Ovary (tissue), 9 donors: ENCODE measurements around the gene GBX1. TPM values are rescaled to one million over a fixed set of nuclear protein-coding genes. Genes with fewer than 3 reads are reported as not detected.

Experiments used
- DNase-seq, 5 donors: peaks; one replicate each; pipeline ENCODE4 v3.0.0-alpha.2; 2019 to 2020
- H3K27ac ChIP-seq, 2 donors: fragments of 200-600 bp; one replicate each; pipeline versions ENCODE4 v1.5.1 to v1.8.0; 2019 to 2022
- H3K27me3 ChIP-seq: fragments of 200-600 bp; one replicate; pipeline ENCODE4 v1.8.0; 2022
- H3K36me3 ChIP-seq: fragments of 200-600 bp; sonication (generic); one replicate; pipeline ENCODE4 v1.5.1; 2019
- H3K4me1 ChIP-seq: one replicate; pipeline ENCODE4 v1.8.1; 2013; ENCODE audit warnings: mild to moderate bottlenecking, moderate library complexity; ENCODE audit not compliant: insufficient read depth
- H3K4me3 ChIP-seq: fragments of 200-600 bp; sonication (generic); one replicate; pipeline ENCODE4 v1.5.1; 2017
- H3K9me3 ChIP-seq, 2 donors: fragments of 200-600 bp in 1 of 2; sonication (generic) in 1 of 2; one replicate each; pipeline versions ENCODE4 v1.5.1 to v1.8.1; 2013 to 2019; ENCODE audit warnings: mild to moderate bottlenecking in 1 of 2, moderate library complexity in 1 of 2
- CTCF ChIP-seq, 3 donors: fragments of 450-650 bp in 2 of 3; fragments of 200-600 bp in 1 of 3; IDR thresholded peaks; one replicate each; pipeline versions ENCODE4 v1.5.1 to v1.8.0; 2016 to 2022; ENCODE audit warnings: antibody characterized with exemption in 3 of 3, mild to moderate bottlenecking in 1 of 3
- EP300 ChIP-seq: sonication (generic); formaldehyde crosslinking; IDR thresholded peaks from one replicate; pipeline ENCODE4 v1.6.1; 2017; ENCODE audit warnings: antibody characterized with exemption
- POLR2A ChIP-seq: fragments of 450-650 bp; IDR thresholded peaks from one replicate; pipeline ENCODE4 v1.6.1; 2017; ENCODE audit warnings: antibody characterized with exemption, mild to moderate bottlenecking, moderate library complexity
- WGBS, 3 donors: extraction: QIAGEN DNeasy Blood & Tissue Kit in 1 of 3; methylation state at CpG; one replicate each; pipeline versions ENCODE4 v1.1.5 to v1.1.7; 2013 to 2017; 5-methylcytosine and 5-hydroxymethylcytosine counted together
- intact Hi-C, 4 donors: fragments of 100-400 bp; cut with DNase I; formaldehyde crosslinking; loops; one replicate each; pipeline versions ENCODE4 v1.11.0 to v1.15.1; 2022 to 2023
- polyA plus RNA-seq, 2 donors: library from polyadenylated mRNA; stranded (reverse); fragments of 200-250 nt in 1 of 2; fragments of 350-450 nt in 1 of 2; fragmentation: Illumina TruSeq in 1 of 2; extraction: RNeasy Lipid Tissue Mini Kit (QIAGEN cat#74804) in 1 of 2; gene quantifications; one replicate each; pipeline ENCODE4 v1.2.3, GENCODE V29; 2013 to 2014
- total RNA-seq, 7 donors: library from RNA; depleted of rRNA in 2 of 7; stranded (reverse); fragments of >200 nt in 2 of 7; fragmentation: NEBNext Ultra II Directional in 3 of 7; extraction: Animal tissue kit (Norgen Biotek cat#: 25700) in 3 of 7; gene quantifications; one replicate each; pipeline versions ENCODE4 v1.1.0 to v1.2.4, GENCODE V29; 2016 to 2023
- donor health status: DM: no; HTN: no; CAD: no; lungs with moderate emphysema.
- donor health status: DM: no; HTN: no; CAD: no.
- donor health status: Bipolar disorder and iron deficiency.
- donor health status: DM: yes; HTN: yes; CAD: no.
- donor health status: DM: no; HTN: no; CAD: no.
- donor health status: DM: yes; HTN: yes; CAD: no.

The GBX1 gene
- total and polyA plus RNA-seq, 9 donors = not detected

GRCh38 chr7:151118108-151119054 is 49.1 kb downstream of the GBX1 start:
- Histone ChIP-seq H3K9me3 (no peaks in the 10 kb centered on the region), H3K4me1 (peaks cover 3% of the 10 kb centered on the region), H3K4me3 (no peak overlapping the region), H3K27ac (no peak overlapping the region), H3K27me3 (no peaks in the 10 kb centered on the region), H3K36me3 (no peaks in the 10 kb centered on the region)
- DNase-seq = no peak
- WGBS, 3 donors = 91 to 94% (median 93%) methylated on average over 38 of the region's 38 CpGs
- intact Hi-C loops = loop anchor here in 2 of 4 donors (10.0 kb wide), 1 partner anchor 104 kb away; no protein-coding TSS in a partner anchor
- no peak for TF ChIP-seq EP300
- TF ChIP-seq POLR2A = no peak
- no peak for TF ChIP-seq CTCF (IDR thresholded peaks at IDR 0.05)

GRCh38 chr7:151117565-151117964 is 49.9 kb downstream of the GBX1 start:
- DNase-seq = no peak
- H3K27ac ChIP-seq = no peak overlapping the region
- peaks cover 3% of the 10 kb centered on the region for H3K4me1 ChIP-seq
- H3K9me3 ChIP-seq = no peaks in the 10 kb centered on the region
- H3K36me3 ChIP-seq = no peaks in the 10 kb centered on the region
- 90 to 92% (median 91%) methylated on average over 12 of the region's 12 CpGs for WGBS, 3 donors
- intact Hi-C loops = loop anchor here in 2 of 4 donors (10.0 kb wide), 1 partner anchor 103 kb away; no protein-coding TSS in a partner anchor
- no peak for TF ChIP-seq EP300
- H3K4me3 ChIP-seq = no peak overlapping the region
- no peaks in the 10 kb centered on the region for H3K27me3 ChIP-seq

- Histone ChIP-seq H3K9me3 (no peaks in the 10 kb centered on the region), H3K27me3 (no peaks in the 10 kb centered on the region), H3K4me1 (peaks cover 3% of the 10 kb centered on the region), H3K4me3 (no peak overlapping the region), H3K27ac (no peak overlapping the region), H3K36me3 (no peaks in the 10 kb centered on the region)
- intact Hi-C loops = loop anchor here in 2 of 4 donors (10.0 kb wide), 1 partner anchor 102 kb away; no protein-coding TSS in a partner anchor
- 91 to 92% (median 92%) methylated on average over 27 of the region's 27 CpGs for WGBS, 3 donors
- no peak for DNase-seq
- no peak for TF ChIP-seq POLR2A
- TF ChIP-seq EP300 = no peak
- no peak for TF ChIP-seq CTCF (IDR thresholded peaks at IDR 0.05)
Measured at GRCh38 chr7:151116603-151117440, 50.7 kb downstream of the GBX1 start.

- Histone ChIP-seq H3K9me3 (no peaks in the 10 kb centered on the region), H3K27me3 (no peaks in the 10 kb centered on the region), H3K4me1 (peaks cover 3% of the 10 kb centered on the region), H3K36me3 (no peaks in the 10 kb centered on the region), H3K4me3 (no peak overlapping the region), H3K27ac (no peak overlapping the region)
- intact Hi-C loops = loop anchor here in 2 of 4 donors (10.0 kb wide), 1 partner anchor 101 kb away; no protein-coding TSS in a partner anchor
- no peak for DNase-seq
- TF ChIP-seq POLR2A (no peak), CTCF (IDR thresholded peaks at IDR 0.05) (no peak), EP300 (no peak)
- WGBS, 3 donors = 84 to 87% (median 85%) methylated on average over 14 of the region's 14 CpGs
Measured at GRCh38 chr7:151115836-151116418, 51.6 kb downstream of the GBX1 start.
